Measurements from ENCODE around the gene GPR107.

The GPR107 gene

DNA sequence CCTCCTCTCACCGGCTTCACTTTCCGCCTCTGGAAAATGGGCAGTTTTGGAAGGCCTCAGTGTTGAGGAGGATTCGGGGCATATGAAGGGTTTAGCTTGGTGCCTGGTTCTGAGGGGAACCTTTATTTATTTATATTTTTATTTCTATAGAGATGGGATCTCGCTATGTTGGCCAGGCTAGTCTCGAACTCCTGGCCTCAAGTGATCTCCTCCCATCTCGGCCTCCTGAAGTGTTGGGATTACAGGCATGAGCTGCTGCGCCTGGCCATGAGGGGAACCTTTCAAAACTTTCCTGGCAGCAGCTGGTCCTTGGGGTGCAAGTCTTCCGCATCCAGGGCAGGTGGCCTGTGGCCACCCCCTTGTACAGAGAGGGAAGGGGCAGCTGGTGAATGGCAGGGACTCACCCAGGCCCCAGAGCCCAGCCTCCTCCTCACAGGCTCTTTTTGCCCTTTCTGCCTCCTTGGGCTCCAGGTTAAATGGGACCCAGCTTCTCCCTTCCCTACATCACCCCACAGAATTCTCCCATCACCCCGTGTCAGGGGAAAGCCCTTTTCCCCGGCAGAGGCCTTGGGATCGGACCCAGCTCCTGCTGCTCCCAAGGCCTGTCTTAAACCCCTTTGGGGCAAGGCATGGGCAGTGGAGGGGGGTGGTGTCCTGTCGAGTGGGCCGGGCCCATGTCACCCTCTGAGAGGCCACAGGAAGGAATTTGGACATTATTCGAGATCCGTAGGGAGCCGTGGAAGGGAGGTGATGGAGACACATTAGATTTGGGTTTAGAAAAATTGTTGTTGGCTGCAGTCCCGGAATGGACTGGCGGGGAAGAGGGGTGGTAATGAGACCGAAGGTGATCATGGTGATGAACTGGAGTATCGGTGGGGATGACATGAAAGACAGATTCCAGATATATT, 124.4 kb downstream of the GPR107 start:
- TF ChIP-seq ZNF274 (IDR thresholded peaks at IDR 0.05; ENCODE audit: low read depth, low read length) = no peak
- no peak for TF ChIP-seq YY1 (IDR thresholded peaks at IDR 0.05; ENCODE audit: insufficient read depth, insufficient read length)
- no peak for DNase-seq (ENCODE audit: low read depth, low spot score)
- Histone ChIP-seq H3K4me3 (ENCODE audit: insufficient read length, low read depth) (no peak overlapping the region), H3K4me1 (ENCODE audit: insufficient read depth, insufficient read length) (peaks cover 21% of the 10 kb centered on the region), H3K27me3 (ENCODE audit: insufficient read depth, insufficient read length) (no peaks in the 10 kb centered on the region), H3K9me3 (ENCODE audit: insufficient read depth, low read length) (no peaks in the 10 kb centered on the region), H3K36me3 (ENCODE audit: insufficient read depth, insufficient read length, low read length) (peaks cover 67% of the 10 kb centered on the region), H3K9ac (ENCODE audit: insufficient read length, low read depth) (peak overlapping the region; percentile 11)

DNA sequence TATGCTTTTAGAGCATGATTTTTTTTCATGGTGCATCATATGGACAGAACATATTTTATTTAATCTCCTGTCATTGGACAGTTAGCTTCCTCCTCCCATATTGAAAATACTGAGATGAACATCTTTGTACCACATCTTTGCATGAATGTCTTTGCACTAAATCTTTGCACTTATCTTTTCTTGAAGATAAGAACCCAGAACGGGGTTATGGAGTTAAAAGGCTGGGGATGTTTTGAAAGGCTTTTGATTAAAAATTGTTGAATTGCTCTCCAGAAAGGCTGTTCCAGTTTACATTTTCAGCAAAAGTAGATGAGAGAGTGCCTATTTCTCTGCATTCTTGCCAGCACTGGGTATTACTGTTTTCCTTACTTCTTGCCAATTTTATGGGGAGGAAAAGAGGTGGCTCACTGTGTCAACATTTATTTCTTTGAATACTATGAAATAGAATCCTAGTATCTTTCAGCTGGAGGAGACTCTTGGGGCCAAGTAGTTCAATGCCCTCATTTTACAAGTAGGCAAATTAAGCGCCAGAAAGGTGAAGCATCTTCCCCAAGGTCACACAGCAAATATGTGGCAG, 125.7 kb downstream of the GPR107 start:
- no peaks in the 10 kb centered on the region for H3K9me3 ChIP-seq (ENCODE audit: insufficient read depth, low read length)
- H3K4me3 ChIP-seq (ENCODE audit: insufficient read length, low read depth) = no peak overlapping the region
- H3K9ac ChIP-seq (ENCODE audit: insufficient read length, low read depth) = no peak overlapping the region
- H3K27me3 ChIP-seq (ENCODE audit: insufficient read depth, insufficient read length) = no peaks in the 10 kb centered on the region
- peaks cover 59% of the 10 kb centered on the region for H3K36me3 ChIP-seq (ENCODE audit: insufficient read depth, insufficient read length, low read length)
- no peak for DNase-seq (ENCODE audit: low read depth, low spot score)
- TF ChIP-seq YY1 (IDR thresholded peaks at IDR 0.05; ENCODE audit: insufficient read depth, insufficient read length) (no peak), SUZ12 (IDR thresholded peaks at IDR 0.05; ENCODE audit: extremely low read depth, insufficient read depth, insufficient read length) (no peak), ZNF274 (IDR thresholded peaks at IDR 0.05; ENCODE audit: low read depth, low read length) (no peak)
- H3K4me1 ChIP-seq (ENCODE audit: insufficient read depth, insufficient read length) = peaks cover 18% of the 10 kb centered on the region

DNA sequence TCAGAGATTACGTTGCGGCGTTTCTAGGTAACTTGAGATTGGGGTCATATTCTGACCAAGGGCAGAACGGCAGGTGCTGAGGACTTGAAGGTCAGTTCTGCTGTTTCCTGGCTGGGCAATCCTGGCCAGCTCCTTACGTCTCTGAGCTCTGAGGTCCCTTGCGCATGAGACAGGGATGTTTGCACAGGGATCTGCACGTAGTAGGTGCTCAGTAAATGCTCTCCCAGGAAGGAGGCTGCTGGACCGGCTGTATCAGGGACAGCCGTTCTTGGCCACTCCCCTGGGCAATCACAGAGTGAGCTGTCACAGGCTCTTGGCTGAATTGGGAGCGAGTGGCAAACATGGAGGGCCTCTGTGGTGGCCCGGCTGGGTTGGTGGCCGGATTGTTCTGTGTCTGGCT, 126.8 kb downstream of the GPR107 start:
- H3K27me3 ChIP-seq (ENCODE audit: insufficient read depth, insufficient read length) = no peaks in the 10 kb centered on the region
- no peak overlapping the region for H3K4me3 ChIP-seq (ENCODE audit: insufficient read length, low read depth)
- DNase-seq (ENCODE audit: low read depth, low spot score) = no peak
- TF ChIP-seq SUZ12 (IDR thresholded peaks at IDR 0.05; ENCODE audit: extremely low read depth, insufficient read depth, insufficient read length) = no peak
- TF ChIP-seq ZNF274 (IDR thresholded peaks at IDR 0.05; ENCODE audit: low read depth, low read length) = no peak
- no peak for TF ChIP-seq YY1 (IDR thresholded peaks at IDR 0.05; ENCODE audit: insufficient read depth, insufficient read length)
- H3K36me3 ChIP-seq (ENCODE audit: insufficient read depth, insufficient read length, low read length) = peaks cover 50% of the 10 kb centered on the region
- H3K9ac ChIP-seq (ENCODE audit: insufficient read length, low read depth) = no peak overlapping the region
- H3K9me3 ChIP-seq (ENCODE audit: insufficient read depth, low read length) = no peaks in the 10 kb centered on the region
- peaks cover 21% of the 10 kb centered on the region for H3K4me1 ChIP-seq (ENCODE audit: insufficient read depth, insufficient read length)

DNA sequence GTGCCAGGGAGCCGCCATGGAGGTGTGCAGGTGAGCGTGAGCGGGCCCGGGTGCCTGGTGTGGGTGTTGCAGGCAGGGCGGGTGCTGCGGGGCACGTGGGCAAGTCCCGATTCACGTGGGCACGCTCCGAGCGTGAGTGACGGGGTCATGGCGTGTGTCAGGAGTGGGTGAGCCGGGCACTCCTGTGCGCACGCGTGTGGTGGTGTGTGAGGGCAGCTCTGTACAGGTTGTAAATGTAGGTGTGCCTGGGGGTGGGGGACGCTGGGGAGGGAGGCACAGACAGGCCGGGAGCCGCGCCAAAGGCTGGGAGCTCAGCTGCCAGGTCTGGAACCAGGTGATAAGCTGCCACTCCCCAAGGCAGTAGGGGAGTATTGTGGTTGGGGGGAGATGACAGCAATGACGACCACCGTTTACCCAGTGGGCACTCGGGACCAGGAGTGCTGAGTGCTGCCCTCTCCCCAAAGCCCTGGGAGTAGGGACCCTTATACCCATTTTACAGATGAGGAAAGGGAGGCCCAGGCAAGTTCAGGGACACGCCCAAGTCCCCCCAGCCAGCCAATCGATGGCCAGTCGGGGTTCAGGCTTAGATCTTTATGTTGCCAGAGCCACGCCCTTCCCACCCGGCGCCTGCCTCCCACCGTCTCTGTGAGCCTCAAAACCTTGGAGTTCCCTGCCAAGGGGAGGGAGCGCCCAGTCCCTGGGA, 128.1 kb downstream of the GPR107 start:
- TF ChIP-seq SUZ12 (IDR thresholded peaks at IDR 0.05; ENCODE audit: extremely low read depth, insufficient read depth, insufficient read length) (no peak), YY1 (IDR thresholded peaks at IDR 0.05; ENCODE audit: insufficient read depth, insufficient read length) (no peak), ZNF274 (IDR thresholded peaks at IDR 0.05; ENCODE audit: low read depth, low read length) (no peak)
- H3K4me1 ChIP-seq (ENCODE audit: insufficient read depth, insufficient read length) = peaks cover 34% of the 10 kb centered on the region

DNA sequence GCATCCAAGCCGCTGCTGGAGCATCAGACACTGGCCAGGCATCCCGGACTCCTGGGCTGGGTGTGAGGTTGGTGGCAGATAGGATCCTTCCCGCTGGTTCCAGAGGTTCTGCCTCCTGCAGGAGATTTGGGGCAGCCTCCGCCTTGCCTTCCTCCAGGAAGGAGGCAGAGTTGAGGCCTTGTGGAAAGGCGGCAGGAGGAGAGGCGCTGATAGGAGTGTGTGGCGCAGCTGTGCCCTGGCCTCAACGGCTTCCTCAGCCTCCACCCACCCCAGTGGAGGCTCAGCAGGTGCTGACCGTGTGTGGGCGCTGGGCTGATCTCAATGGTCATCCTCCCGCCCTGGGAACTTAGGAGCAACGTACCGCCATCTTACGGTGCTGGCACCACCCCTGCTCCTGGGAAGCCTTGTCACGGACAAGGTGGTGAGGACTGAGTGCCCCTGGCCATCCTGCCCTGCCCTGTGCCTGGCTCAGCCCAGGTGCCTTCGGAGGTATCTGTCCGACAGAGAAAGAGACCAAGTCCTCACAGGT, 128.7 kb downstream of the GPR107 start:
- Histone ChIP-seq H3K4me1 (ENCODE audit: insufficient read depth, insufficient read length) (peaks cover 37% of the 10 kb centered on the region), H3K36me3 (ENCODE audit: insufficient read depth, insufficient read length, low read length) (peaks cover 32% of the 10 kb centered on the region), H3K9ac (ENCODE audit: insufficient read length, low read depth) (peak overlapping the region; percentile 68), H3K4me3 (ENCODE audit: insufficient read length, low read depth) (no peak overlapping the region), H3K27me3 (ENCODE audit: insufficient read depth, insufficient read length) (no peaks in the 10 kb centered on the region), H3K9me3 (ENCODE audit: insufficient read depth, low read length) (no peaks in the 10 kb centered on the region)
- TF ChIP-seq SUZ12 (IDR thresholded peaks at IDR 0.05; ENCODE audit: extremely low read depth, insufficient read depth, insufficient read length) (no peak), YY1 (IDR thresholded peaks at IDR 0.05; ENCODE audit: insufficient read depth, insufficient read length) (no peak), ZNF274 (IDR thresholded peaks at IDR 0.05; ENCODE audit: low read depth, low read length) (no peak)
- DNase-seq (ENCODE audit: low read depth, low spot score) = no peak

More for the DNA sequence above, 128.1 kb downstream of the GPR107 start:
- no peak overlapping the region for H3K9ac ChIP-seq (ENCODE audit: insufficient read length, low read depth)
- no peaks in the 10 kb centered on the region for H3K27me3 ChIP-seq (ENCODE audit: insufficient read depth, insufficient read length)
- no peak for DNase-seq (ENCODE audit: low read depth, low spot score)
- H3K4me3 ChIP-seq (ENCODE audit: insufficient read length, low read depth) = no peak overlapping the region
- peaks cover 38% of the 10 kb centered on the region for H3K36me3 ChIP-seq (ENCODE audit: insufficient read depth, insufficient read length, low read length)
- no peaks in the 10 kb centered on the region for H3K9me3 ChIP-seq (ENCODE audit: insufficient read depth, low read length)

DNA sequence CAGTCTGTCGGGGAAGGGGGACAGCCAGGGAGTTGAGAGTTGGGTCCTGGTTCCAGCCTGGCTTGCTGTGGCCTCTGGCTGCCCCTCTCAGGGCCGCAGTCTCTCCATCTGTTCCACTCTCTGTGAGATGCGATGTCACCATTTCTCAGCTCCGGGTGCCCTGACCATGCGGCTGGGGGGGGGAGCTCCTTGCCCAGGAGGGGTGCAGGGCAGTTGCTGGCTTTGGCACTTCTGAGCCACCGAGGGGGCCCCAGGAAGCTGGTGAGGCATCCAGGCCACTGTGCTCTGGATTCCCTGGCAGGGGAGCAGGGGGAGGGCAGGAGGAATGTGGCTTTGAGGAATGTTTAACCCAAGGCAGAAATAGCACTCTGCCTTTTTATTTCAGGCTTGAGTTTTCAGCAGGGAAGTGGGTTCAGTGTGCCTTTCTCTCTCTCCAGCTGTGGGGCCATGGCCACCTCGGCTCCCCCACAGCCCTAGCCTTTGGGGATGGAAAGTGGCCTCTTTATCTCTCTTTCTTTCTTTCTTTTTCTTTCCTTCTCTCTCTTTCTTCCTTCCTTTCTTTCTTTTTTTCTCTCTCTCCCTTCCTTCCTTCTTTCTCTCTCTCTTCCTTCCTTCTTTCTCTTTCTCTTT, 129.5 kb downstream of the GPR107 start:
- H3K36me3 ChIP-seq (ENCODE audit: insufficient read depth, insufficient read length, low read length) = peaks cover 29% of the 10 kb centered on the region
- no peaks in the 10 kb centered on the region for H3K27me3 ChIP-seq (ENCODE audit: insufficient read depth, insufficient read length)
- TF ChIP-seq SUZ12 (IDR thresholded peaks at IDR 0.05; ENCODE audit: extremely low read depth, insufficient read depth, insufficient read length) (no peak), YY1 (IDR thresholded peaks at IDR 0.05; ENCODE audit: insufficient read depth, insufficient read length) (no peak), ZNF274 (IDR thresholded peaks at IDR 0.05; ENCODE audit: low read depth, low read length) (no peak)
- H3K9me3 ChIP-seq (ENCODE audit: insufficient read depth, low read length) = no peaks in the 10 kb centered on the region
- peaks cover 41% of the 10 kb centered on the region for H3K4me1 ChIP-seq (ENCODE audit: insufficient read depth, insufficient read length)
- peak overlapping the region; percentile 68 for H3K9ac ChIP-seq (ENCODE audit: insufficient read length, low read depth)
- H3K4me3 ChIP-seq (ENCODE audit: insufficient read length, low read depth) = no peak overlapping the region
- no peak for DNase-seq (ENCODE audit: low read depth, low spot score)

Measured in NT2/D1 (cell line).